PFSK-1 (cell line): Measurements from ENCODE around the gene SEMA6C.

Experiments
- POLR2AphosphoS5 ChIP-seq: IDR thresholded peaks from 2 replicates; pipeline ENCODE4 v1.6.1; 2012; ENCODE audit warnings: low read depth, mild to moderate bottlenecking, control low read depth, low read length, moderate library complexity
- SIN3A ChIP-seq: IDR thresholded peaks from 2 replicates; pipeline ENCODE4 v1.6.1; 2012; ENCODE audit warnings: mild to moderate bottlenecking, low read length, moderate library complexity, borderline replicate concordance; ENCODE audit not compliant: insufficient read depth
- TAF1 ChIP-seq: IDR thresholded peaks from 2 replicates; pipeline ENCODE4 v1.6.1; 2012; ENCODE audit warnings: low read length, control low read depth, borderline replicate concordance; ENCODE audit not compliant: insufficient read depth

- peak; percentile 89; the same call in 1 of the 2 replicates for TF ChIP-seq SIN3A
- TF ChIP-seq POLR2AphosphoS5: peak; percentile 97
- peak; percentile 98 for TF ChIP-seq TAF1
Observed at GRCh38 chr1:151189637-151190445, 43.4 kb upstream of the SEMA6C start, which contains the start of gene VPS72.
